Stimulated activated naive CD8-positive, alpha-beta T cell treated with anti-CD3 and anti-CD28 coated beads, Interleukin-15, Interleukin-2, amounts not matched to agents 100 ng/mL and 50 ng/mL, for 24 hours (primary cell): Measurements from ENCODE around the gene CAMTA1.

Source experiments
- H3K27ac Mint-ChIP-seq: one replicate; pipeline ENCODE4 v1.8.0; 2021; ENCODE audit warnings: mild to moderate bottlenecking, mixed read lengths
- H3K27me3 Mint-ChIP-seq: one replicate; pipeline ENCODE4 v1.8.0; 2021; ENCODE audit warnings: mixed read lengths
- H3K36me3 Mint-ChIP-seq: one replicate; pipeline ENCODE4 v1.8.0; 2021; ENCODE audit warnings: low read depth, mixed read lengths
- H3K4me1 Mint-ChIP-seq: one replicate; pipeline ENCODE4 v1.8.0; 2021; ENCODE audit warnings: low read depth, mixed read lengths
- H3K4me3 Mint-ChIP-seq: one replicate; pipeline ENCODE4 v1.8.0; 2021; ENCODE audit warnings: mild to moderate bottlenecking, mixed read lengths
- H3K9me3 Mint-ChIP-seq: one replicate; pipeline ENCODE4 v1.8.0; 2021; ENCODE audit warnings: mixed read lengths

Gene CAMTA1

GRCh38 chr1:7636795-7637526, 851.7 kb downstream of the CAMTA1 start:
- H3K4me1 Mint-ChIP-seq: no peaks in the 10 kb centered on the region
- peaks cover 15% of the 10 kb centered on the region for H3K27me3 Mint-ChIP-seq
- H3K4me3 Mint-ChIP-seq: no peak overlapping the region
- H3K27ac Mint-ChIP-seq: no peak overlapping the region
- H3K36me3 Mint-ChIP-seq: no peaks in the 10 kb centered on the region
- no peaks in the 10 kb centered on the region for H3K9me3 Mint-ChIP-seq

DNA sequence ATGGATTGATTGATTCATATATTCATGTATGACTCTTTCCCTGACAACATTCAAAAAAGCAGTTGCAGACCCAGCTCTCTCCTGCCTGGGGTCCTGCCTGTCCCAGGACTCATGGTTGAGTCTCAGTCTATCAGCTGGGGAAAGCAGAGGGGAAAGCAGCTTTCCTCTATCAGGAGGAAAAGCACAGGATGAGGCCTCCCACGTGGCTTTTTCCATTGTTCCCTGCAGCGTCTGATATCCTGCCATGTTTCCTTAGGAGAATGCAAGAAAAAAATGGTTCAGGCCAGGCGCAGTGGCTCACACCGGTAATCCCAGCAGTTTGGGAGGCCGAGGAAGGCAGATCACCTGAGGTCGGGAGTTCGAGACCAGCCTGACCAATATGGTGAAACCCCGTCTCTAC, 852.8 kb downstream of the CAMTA1 start:
- Mint-ChIP-seq H3K9me3 (no peaks in the 10 kb centered on the region), H3K4me3 (no peak overlapping the region), H3K27ac (no peak overlapping the region), H3K27me3 (peaks cover 10% of the 10 kb centered on the region), H3K4me1 (no peaks in the 10 kb centered on the region), H3K36me3 (no peaks in the 10 kb centered on the region)

GRCh38 chr1:7639435-7640131, 854.3 kb downstream of the CAMTA1 start:
- Mint-ChIP-seq H3K4me3 (no peak overlapping the region), H3K27ac (no peak overlapping the region), H3K27me3 (no peaks in the 10 kb centered on the region), H3K36me3 (no peaks in the 10 kb centered on the region), H3K9me3 (no peaks in the 10 kb centered on the region), H3K4me1 (no peaks in the 10 kb centered on the region)

DNA sequence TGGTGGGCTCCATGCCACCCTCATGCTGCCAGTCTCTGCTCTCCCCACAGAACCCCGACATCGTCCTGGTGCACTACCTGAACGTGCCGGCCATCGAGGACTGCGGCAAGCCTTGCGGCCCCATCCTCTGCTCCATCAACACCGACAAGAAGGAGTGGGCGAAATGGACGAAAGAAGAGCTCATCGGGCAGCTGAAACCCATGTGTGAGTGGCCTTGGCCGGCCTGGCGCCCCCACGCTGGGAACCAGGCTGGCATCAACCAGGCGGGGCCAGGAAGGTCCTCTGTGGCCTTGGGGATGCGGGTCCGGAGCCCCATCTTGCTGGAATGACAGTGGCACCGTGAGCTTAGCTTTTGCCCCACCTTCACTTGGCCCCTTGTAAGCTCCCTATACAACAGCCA, 855.1 kb downstream of the CAMTA1 start:
- H3K36me3 Mint-ChIP-seq: no peaks in the 10 kb centered on the region
- H3K9me3 Mint-ChIP-seq: no peaks in the 10 kb centered on the region
- no peak overlapping the region for H3K27ac Mint-ChIP-seq
- H3K4me3 Mint-ChIP-seq: no peak overlapping the region
- H3K27me3 Mint-ChIP-seq: no peaks in the 10 kb centered on the region
- H3K4me1 Mint-ChIP-seq: no peaks in the 10 kb centered on the region

GRCh38 chr1:7640920-7641585, 855.8 kb downstream of the CAMTA1 start:
- Mint-ChIP-seq H3K27me3 (no peaks in the 10 kb centered on the region), H3K36me3 (no peaks in the 10 kb centered on the region), H3K27ac (no peak overlapping the region), H3K4me1 (no peaks in the 10 kb centered on the region), H3K4me3 (no peak overlapping the region), H3K9me3 (no peaks in the 10 kb centered on the region)

DNA sequence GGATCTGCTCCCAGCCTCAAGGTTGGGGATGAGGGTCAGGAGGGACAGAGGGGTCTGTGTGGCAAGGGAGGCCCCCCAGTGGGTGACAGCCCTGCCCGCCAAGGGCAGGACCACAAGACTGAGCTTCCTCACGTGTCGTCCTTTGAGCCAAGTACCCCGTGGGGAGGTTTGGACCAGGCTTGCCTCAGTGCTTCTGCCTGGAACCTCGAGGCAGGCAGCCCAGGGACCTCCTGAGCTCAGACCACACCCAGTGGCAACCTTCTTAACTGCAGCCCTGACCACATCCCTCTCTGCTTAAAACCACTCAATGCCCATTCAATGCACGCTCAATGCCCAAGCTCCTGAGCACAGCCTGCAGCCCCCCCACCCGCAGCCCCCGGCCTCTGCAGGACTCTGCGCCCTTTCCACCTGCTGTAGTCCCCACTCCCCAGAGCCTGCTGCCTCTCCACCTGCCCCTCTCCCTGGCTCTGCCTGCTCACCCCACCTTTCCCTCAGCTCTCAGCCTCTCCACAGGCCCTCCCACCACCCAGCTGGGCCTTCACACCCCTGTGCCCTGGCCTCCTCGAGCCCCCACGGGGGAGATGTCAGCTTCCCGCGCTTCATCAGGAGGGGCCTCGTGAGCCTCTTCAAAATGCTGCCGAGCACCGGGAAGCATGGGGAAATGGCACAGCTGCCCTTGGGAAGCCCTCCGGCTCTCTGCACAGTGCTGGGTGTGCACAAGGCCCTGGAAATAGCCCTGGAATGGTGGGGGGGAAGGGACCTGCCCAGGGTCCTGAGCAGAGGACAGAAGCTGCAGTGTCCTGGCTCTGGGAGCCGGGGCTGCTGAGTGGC, 856.5 kb downstream of the CAMTA1 start:
- H3K27ac Mint-ChIP-seq: no peak overlapping the region
- H3K4me3 Mint-ChIP-seq: no peak overlapping the region
- H3K4me1 Mint-ChIP-seq: no peaks in the 10 kb centered on the region
- H3K36me3 Mint-ChIP-seq: no peaks in the 10 kb centered on the region
- no peaks in the 10 kb centered on the region for H3K27me3 Mint-ChIP-seq
- no peaks in the 10 kb centered on the region for H3K9me3 Mint-ChIP-seq

DNA sequence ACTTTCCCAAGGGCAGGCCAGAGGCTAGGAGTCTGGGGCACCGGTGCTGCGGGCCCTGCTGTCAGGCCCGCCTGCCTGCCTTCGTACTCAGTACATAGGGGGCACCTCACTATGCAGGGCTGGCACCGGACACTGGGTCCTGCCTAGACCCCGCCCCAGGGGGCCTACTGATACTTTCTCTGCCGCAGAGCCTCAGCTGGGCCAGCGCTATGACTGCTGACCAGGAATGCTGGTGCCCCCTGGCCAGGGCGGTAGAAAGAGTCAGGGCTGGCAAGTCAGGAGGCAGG, 857.1 kb downstream of the CAMTA1 start:
- H3K4me3 Mint-ChIP-seq: no peak overlapping the region

DNA sequence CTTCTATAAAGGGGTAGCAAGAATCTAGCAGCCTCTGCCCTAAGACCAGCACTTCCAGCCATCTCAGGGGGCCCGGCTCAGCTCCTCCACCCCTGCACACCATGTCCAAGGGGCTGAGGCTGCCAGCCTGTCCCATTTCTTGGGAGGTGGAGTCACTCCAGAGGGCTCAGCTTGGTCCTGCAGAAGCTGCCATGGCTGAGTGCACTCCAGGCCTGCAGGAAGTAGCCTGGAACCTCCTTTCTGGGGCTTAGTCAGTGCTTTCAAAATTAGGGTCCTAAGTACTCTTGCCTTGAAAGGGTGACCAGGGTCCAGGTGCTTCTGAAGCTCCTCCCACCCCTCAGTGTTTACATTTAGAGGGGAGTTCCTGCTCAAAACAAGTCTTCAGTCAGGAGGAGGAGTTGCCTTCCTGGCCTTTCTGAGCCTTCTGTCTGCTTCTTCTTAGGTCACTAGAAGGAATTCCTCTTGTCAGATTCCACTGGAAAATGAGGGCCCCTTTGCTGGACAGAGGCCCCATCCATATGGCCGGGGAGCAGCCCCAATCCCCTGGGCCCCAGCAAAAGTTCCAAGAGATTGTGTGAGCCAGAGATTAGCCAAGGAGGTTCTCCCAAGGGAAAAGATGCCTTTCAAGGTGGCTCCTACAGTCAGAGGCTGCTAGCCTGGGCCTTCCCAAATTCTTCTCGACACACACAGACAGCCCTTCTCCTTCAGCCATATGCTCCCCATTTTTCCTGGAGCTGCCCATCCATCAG, 857.7 kb downstream of the CAMTA1 start:
- no peaks in the 10 kb centered on the region for H3K36me3 Mint-ChIP-seq
- no peak overlapping the region for H3K27ac Mint-ChIP-seq
- H3K9me3 Mint-ChIP-seq: no peaks in the 10 kb centered on the region
- no peaks in the 10 kb centered on the region for H3K4me1 Mint-ChIP-seq
- H3K27me3 Mint-ChIP-seq: no peaks in the 10 kb centered on the region
- no peak overlapping the region for H3K4me3 Mint-ChIP-seq

More for the DNA sequence above, 857.1 kb downstream of the CAMTA1 start:
- no peaks in the 10 kb centered on the region for H3K27me3 Mint-ChIP-seq
- no peak overlapping the region for H3K27ac Mint-ChIP-seq
- H3K9me3 Mint-ChIP-seq: no peaks in the 10 kb centered on the region
- H3K36me3 Mint-ChIP-seq: no peaks in the 10 kb centered on the region
- no peaks in the 10 kb centered on the region for H3K4me1 Mint-ChIP-seq

DNA sequence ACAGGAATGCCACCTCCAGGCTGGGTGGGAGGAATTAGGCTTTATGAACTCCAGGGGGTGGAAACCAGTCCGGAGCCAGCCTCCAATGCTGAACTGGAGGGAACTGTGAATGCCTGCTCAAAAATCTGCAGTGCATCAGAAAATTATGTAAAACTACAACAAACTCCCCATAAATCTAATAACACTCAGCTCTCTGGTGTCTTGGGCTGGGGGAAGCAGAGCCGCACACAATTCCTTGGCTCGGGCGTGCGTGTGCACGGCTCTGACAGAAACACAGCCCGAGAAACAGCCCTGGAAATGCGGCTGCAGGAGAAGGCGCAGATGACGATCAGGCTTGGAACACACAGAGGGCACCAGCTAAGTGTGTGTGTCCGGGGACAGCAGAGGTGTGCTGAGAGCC, 858.3 kb downstream of the CAMTA1 start:
- H3K9me3 Mint-ChIP-seq: no peaks in the 10 kb centered on the region
- H3K4me3 Mint-ChIP-seq: no peak overlapping the region
- no peaks in the 10 kb centered on the region for H3K27me3 Mint-ChIP-seq
- no peaks in the 10 kb centered on the region for H3K4me1 Mint-ChIP-seq
- H3K27ac Mint-ChIP-seq: no peak overlapping the region
- no peaks in the 10 kb centered on the region for H3K36me3 Mint-ChIP-seq

GRCh38 chr1:7644086-7644485, 858.8 kb downstream of the CAMTA1 start:
- Mint-ChIP-seq H3K9me3 (no peaks in the 10 kb centered on the region), H3K4me1 (no peaks in the 10 kb centered on the region), H3K27ac (no peak overlapping the region)

GRCh38 chr1:7644961-7645750, 859.9 kb downstream of the CAMTA1 start:
- Mint-ChIP-seq H3K4me1 (no peaks in the 10 kb centered on the region), H3K27ac (no peak overlapping the region), H3K9me3 (no peaks in the 10 kb centered on the region), H3K27me3 (no peaks in the 10 kb centered on the region), H3K4me3 (no peak overlapping the region), H3K36me3 (no peaks in the 10 kb centered on the region)

More at GRCh38 chr1:7644086-7644485, 858.8 kb downstream of the CAMTA1 start:
- Mint-ChIP-seq H3K36me3 (no peaks in the 10 kb centered on the region), H3K4me3 (no peak overlapping the region), H3K27me3 (no peaks in the 10 kb centered on the region)

DNA sequence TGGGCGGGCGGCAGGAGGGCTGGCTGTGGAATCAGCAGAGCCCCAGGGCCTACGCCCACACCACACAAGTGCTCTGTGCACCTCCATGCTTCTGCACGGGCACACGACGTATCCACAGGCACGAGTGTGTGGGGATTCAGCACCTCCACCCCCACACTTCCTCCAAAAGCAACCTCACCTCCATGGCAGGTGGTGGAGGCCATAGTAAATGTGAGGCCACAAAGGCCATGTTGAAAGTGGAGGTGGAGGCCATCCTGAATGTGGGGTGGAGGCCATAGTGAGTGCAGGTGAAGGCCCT, 860.4 kb downstream of the CAMTA1 start:
- Mint-ChIP-seq H3K4me3 (no peak overlapping the region), H3K4me1 (no peaks in the 10 kb centered on the region), H3K27me3 (no peaks in the 10 kb centered on the region), H3K36me3 (no peaks in the 10 kb centered on the region), H3K9me3 (no peaks in the 10 kb centered on the region), H3K27ac (no peak overlapping the region)

DNA sequence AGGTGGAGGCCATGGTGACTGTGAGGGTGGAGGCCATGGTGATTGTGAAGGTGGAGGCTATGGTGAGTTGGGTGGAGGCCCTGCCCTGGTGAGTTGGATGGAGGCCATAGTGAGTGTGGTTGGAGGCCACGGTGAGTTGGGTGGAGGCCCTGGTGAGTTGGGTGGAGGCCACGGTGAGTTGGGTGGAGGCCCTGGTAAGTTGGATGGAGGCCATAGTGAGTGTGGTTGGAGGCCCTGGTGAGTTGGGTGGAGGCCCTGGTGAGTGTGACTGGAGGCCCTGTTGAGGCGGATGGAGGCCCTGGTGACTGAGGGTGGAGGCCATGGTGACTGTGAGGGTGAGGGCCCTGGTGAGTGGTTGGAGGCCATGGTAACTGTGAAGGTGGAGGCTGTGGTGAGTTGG, 860.9 kb downstream of the CAMTA1 start:
- no peaks in the 10 kb centered on the region for H3K27me3 Mint-ChIP-seq
- H3K27ac Mint-ChIP-seq: no peak overlapping the region
- no peaks in the 10 kb centered on the region for H3K9me3 Mint-ChIP-seq
- H3K4me1 Mint-ChIP-seq: no peaks in the 10 kb centered on the region
- H3K36me3 Mint-ChIP-seq: no peaks in the 10 kb centered on the region
- no peak overlapping the region for H3K4me3 Mint-ChIP-seq
